IPS DF 19.7 (cell line): ENCODE measurements around the gene OR52J3.

Experiments used
- DNase-seq: peaks from one replicate; pipeline ENCODE4 v3.0.0-alpha.2; 2013; ENCODE audit warnings: low read depth, low spot score

OR52J3 gene

GRCh38 chr11:5092821-5093585 lies 46.7 kb downstream of the OR52J3 start:
- no peak for DNase-seq

- no peak for DNase-seq
These were observed 49.7 kb downstream of the OR52J3 start for GRCh38 chr11:5096011-5096410.
